ENCODE measurements around the gene USP3.

- TF ChIP-seq POLR2A (IDR thresholded peaks at IDR 0.05; ENCODE audit: low read depth): no peak
- no peak for TF ChIP-seq CTCF (IDR thresholded peaks at IDR 0.05)
- no peak for TF ChIP-seq POLR2AphosphoS5 (IDR thresholded peaks at IDR 0.05)
Observed at GRCh38 chr15:63609448-63609847, 105.1 kb downstream of the USP3 start.

All from esophagus muscularis mucosa (tissue), 3 donors.